Measurements from ENCODE around the gene UNC13B. TPM values are rescaled to one million over a fixed set of nuclear protein-coding genes. Genes with fewer than 3 reads are reported as not detected.

Gene UNC13B
- total and polyA plus RNA-seq, 2 donors (not counting 3 experiments of a cell fraction or from before 2014, with no cell fraction given), result 30.1 to 46.2 TPM

- no TSS peak for BruUV-seq (replicated peaks)
- DNase-seq (ENCODE audit: low read depth, low spot score) (peak; percentile 82), FAIRE-seq (peak; percentile 73)
- Histone ChIP-seq H4K20me1 (replicated peaks; ENCODE audit: control insufficient read depth, extremely low read depth, insufficient read depth, low read length) (no peaks in the 10 kb centered on the region), H3K4me2 (ENCODE audit: insufficient read depth, low read length) (no peak overlapping the region), H3K9ac (replicated peaks; ENCODE audit: extremely low read depth, insufficient read depth, low read length) (no peak overlapping the region), H3K79me2 (ENCODE audit: control insufficient read depth, insufficient read depth, low read length) (no peaks in the 10 kb centered on the region), H2AFZ (ENCODE audit: low read depth, low read length) (no peak overlapping the region), H3K4me3 (replicated peaks in 1 of 3; ENCODE audit: insufficient read depth in 1 of 3, low read depth in 1 of 3, low read length in 3 of 3) (no peak overlapping the region), H3K4me1 (ENCODE audit: control insufficient read depth, extremely low read depth, insufficient read depth, low read length) (no peaks in the 10 kb centered on the region), H3K27me3 (ENCODE audit: control insufficient read depth in 2 of 2, insufficient read depth in 2 of 2, low read length in 2 of 2) (no peaks in the 10 kb centered on the region), H3K27ac (ENCODE audit: insufficient read depth, low read depth, low read length) (no peak overlapping the region), H3K9me1 (replicated peaks; ENCODE audit: control insufficient read depth, extremely low read depth, insufficient read depth, low read length) (no peaks in the 10 kb centered on the region), H3K9me3 (replicated peaks; ENCODE audit: control insufficient read depth, insufficient read depth, low read length) (no peaks in the 10 kb centered on the region), H3K36me3 (ENCODE audit: control insufficient read depth in 2 of 2, extremely low read depth in 1 of 2, insufficient read depth in 2 of 2, low read length in 2 of 2) (no peaks in the 10 kb centered on the region)
- dilution Hi-C loops (cut with MboI; ENCODE audit: extremely low pct_ligation_motif_present, low sequenced_read_pairs) (no loop called here), intact Hi-C loops (cut with micrococcal nuclease) (loop anchor here (1.0 to 2.0 kb wide), 3 partner anchors 94 to 218 kb away; no protein-coding TSS in a partner anchor)
- CTCF ChIA-PET, result interaction anchor here (0.6 to 5.9 kb wide), 51 partner anchors 8 to 359 kb away, joined by 3 to 109 read pairs (median 4); partner anchors contain the start of genes ATOSB, FANCG, UNC13B and VCP
- POLR2A ChIA-PET, result interaction anchor here (1.2 kb wide), 1 partner anchor 97 kb away, joined by 3 read pairs; the partner anchor contains the start of gene UNC13B
- TF ChIP-seq, protein P1, sequence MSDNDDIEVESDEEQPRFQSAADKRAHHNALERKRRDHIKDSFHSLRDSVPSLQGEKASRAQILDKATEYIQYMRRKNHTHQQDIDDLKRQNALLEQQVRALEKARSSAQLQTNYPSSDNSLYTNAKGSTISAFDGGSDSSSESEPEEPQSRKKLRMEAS (IDR thresholded peaks at IDR 0.05; ENCODE audit: insufficient read depth, insufficient read length), result no peak
- TF ChIP-seq, protein P2, sequence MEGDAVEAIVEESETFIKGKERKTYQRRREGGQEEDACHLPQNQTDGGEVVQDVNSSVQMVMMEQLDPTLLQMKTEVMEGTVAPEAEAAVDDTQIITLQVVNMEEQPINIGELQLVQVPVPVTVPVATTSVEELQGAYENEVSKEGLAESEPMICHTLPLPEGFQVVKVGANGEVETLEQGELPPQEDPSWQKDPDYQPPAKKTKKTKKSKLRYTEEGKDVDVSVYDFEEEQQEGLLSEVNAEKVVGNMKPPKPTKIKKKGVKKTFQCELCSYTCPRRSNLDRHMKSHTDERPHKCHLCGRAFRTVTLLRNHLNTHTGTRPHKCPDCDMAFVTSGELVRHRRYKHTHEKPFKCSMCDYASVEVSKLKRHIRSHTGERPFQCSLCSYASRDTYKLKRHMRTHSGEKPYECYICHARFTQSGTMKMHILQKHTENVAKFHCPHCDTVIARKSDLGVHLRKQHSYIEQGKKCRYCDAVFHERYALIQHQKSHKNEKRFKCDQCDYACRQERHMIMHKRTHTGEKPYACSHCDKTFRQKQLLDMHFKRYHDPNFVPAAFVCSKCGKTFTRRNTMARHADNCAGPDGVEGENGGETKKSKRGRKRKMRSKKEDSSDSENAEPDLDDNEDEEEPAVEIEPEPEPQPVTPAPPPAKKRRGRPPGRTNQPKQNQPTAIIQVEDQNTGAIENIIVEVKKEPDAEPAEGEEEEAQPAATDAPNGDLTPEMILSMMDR (IDR thresholded peaks at IDR 0.05; ENCODE audit: extremely low read depth in 1 of 2, insufficient read depth in 1 of 2, low read depth in 1 of 2, low read length in 2 of 2), result peak; percentile 55 to 67
- TF ChIP-seq JUN (IDR thresholded peaks at IDR 0.05; ENCODE audit: borderline replicate concordance, insufficient read depth, insufficient read length, low read depth) (no peak), POLR2AphosphoS5 (IDR thresholded peaks at IDR 0.05; ENCODE audit: insufficient read depth, low read depth, low read length) (no peak), MYC (IDR thresholded peaks at IDR 0.05; ENCODE audit: low read depth, low read length) (no peak), POLR2A (IDR thresholded peaks at IDR 0.05; ENCODE audit: low read depth, low read length) (no peak), FOS (IDR thresholded peaks at IDR 0.05; ENCODE audit: borderline replicate concordance, insufficient read depth, low read length) (no peak)
Measured at GRCh38 chr9:35258660-35259474, 97.1 kb downstream of the UNC13B start.

All from endothelial cell of umbilical vein (primary cell).